A549 treated with AZD9567 at 1 μM for 4 hours (cell line): ENCODE results near the gene GIPC3. TPM values are rescaled to one million over a fixed set of nuclear protein-coding genes. Genes with fewer than 3 reads are reported as not detected.

ENCODE experiments used
- total RNA-seq: library from RNA; stranded (reverse); fragments of 200-300 nt; extraction: Qiagen RNA extraction; gene quantifications from 5 replicates; pipeline ENCODE4 v1.2.3, GENCODE V29; 2022; ENCODE audit not compliant: insufficient read depth

The GIPC3 gene
- total RNA-seq: 0.15 to 0.26 TPM (median 0.19 TPM) in 4 of 5 replicates, not detected in the other

GRCh38 chr19:3585301-3586126 is at the start of gene GIPC3:
TSS of gene GIPC3 (plus strand) at chr19:3585478. CDS start at chr19:3585598, 120 bp downstream.

GRCh38 chr19:3538965-3539755 is 46.1 kb upstream of the GIPC3 start, which contains the start of gene TEKTIP1:
TSS of gene TEKTIP1 (plus strand) at chr19:3539174. CDS start at chr19:3539178, 4 bp downstream.

DNA sequence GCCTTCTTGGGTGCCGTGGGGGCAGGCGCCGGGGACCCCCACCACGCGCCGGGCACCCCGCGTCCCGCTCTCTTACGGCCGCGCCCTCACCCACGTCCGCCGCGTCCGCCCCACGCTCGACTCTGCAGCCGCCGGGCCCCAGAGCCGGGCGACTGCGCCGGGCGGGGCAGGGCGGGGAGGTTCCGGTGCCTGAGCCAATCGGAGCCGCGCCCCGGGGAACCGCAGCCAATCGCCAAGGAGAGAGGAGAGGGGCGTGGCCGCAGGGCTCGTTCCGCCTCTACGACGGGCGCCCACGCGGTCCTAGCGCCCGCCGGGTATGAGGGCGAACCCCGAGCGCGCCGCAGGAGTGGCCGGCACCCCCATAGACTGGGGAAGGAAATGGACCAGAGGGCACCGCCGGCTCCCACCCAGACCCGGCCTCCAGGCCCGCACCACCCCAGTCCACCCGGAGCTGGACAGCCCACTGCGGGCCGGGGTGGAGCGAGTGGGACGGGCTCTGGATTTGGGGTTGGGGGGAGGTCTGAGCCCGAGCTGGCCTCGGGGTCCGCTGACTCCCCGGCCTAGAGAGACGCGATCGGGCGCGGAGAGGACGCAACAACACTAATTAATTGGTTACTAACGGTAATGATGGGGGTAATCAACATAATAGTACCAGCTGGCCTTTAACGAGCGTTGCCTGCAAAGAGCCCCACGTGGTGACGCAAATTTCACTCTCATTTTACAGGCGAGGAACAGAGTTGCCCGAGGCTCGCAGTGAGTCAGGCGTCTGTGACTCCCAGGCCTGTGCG is 27.6 kb upstream of the GIPC3 start, which contains the start of gene MFSD12:
Gene MFSD12 (minus strand): TSS at position 126 of the 788 bp plus-strand sequence. CDS start 183 bp downstream, outside the sequence.

DNA sequence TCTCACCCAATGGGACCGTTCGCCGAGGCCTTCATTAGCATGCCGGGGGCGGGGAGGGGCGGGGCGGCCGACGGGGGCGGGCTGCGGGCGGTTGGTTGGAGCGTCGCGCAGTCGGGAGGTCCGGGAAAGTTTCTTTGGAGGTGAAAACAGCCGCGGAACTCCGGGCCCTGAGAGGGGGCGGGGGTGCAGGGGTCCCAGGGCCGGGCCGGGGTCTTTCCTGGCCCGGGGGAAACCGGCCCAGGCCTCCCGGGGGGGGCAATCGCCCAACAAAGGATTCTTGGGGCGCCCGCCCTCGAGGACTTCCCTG is 12.5 kb upstream of the GIPC3 start, which contains the start of gene HMG20B:
Gene HMG20B (plus strand): TSS at position 90 of the 307 bp plus-strand sequence. CDS start 366 bp downstream, outside the sequence.

DNA sequence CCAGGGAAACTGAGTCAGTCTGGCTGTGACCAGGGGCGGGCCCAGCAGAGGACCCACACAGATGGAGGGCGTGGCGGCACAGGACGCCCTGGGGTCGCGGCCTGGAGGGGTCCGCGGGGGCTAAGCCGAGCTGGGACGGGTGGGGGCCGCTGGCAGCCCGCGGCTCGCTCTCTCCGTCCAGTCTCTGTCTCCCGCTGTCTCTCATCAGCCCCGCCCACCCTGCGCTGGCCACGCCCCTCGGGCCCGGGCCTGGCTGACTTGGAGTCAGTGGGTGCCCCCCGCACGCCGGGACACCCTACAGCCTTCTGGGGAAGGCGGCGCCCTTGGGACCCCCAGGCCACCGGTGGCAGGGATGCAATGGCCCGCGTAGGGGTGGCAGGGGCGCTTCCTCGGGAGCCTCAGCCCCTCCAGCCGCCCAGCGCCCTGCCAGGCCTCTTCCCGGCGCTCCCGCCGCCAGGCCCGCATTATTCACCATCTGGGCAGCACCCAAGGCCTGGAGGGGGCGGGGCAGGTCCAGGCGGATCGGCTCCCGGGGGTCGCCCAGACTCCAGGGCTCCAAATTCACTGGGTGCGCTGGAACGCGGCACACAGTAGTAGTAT is 21.5 kb downstream of the GIPC3 start, which contains the start of gene TBXA2R:
Gene TBXA2R (minus strand): TSS at position 186 of the 600 bp plus-strand sequence. CDS start 6,241 bp downstream, outside the sequence.

GRCh38 chr19:3626473-3627350 is 41.4 kb downstream of the GIPC3 start, which contains the start of gene CACTIN:
TSS of gene CACTIN (minus strand) at chr19:3626790. CDS start at chr19:3626762, 28 bp downstream.

Other genes with a start within 250 kb of the GIPC3 start
- gene NFIC, start 218.9 kb upstream of the GIPC3 start, total RNA-seq: 31.0 to 36.9 TPM (median 33.6 TPM) in 5 replicates
- 0.34 to 0.63 TPM (median 0.49 TPM) in 4 of 5 replicates, not detected in the other for gene SMIM24, start 105.0 kb upstream of the GIPC3 start, total RNA-seq
- not detected in 5 replicates for gene SMIM44, start 102.0 kb upstream of the GIPC3 start, total RNA-seq
- gene DOHH, start 84.8 kb upstream of the GIPC3 start, total RNA-seq: 5.9 to 19.1 TPM (median 17.2 TPM) in 5 replicates
- gene FZR1, start 79.2 kb upstream of the GIPC3 start, total RNA-seq: 20.6 to 37.5 TPM (median 34.1 TPM) in 5 replicates
- 0.18 TPM in 1 of 5 replicates, not detected in the others for gene TEKTIP1, start 46.3 kb upstream of the GIPC3 start, total RNA-seq
- gene MFSD12, start 27.9 kb upstream of the GIPC3 start, total RNA-seq: 127 to 156 TPM (median 150 TPM) in 5 replicates
- 59.5 to 65.3 TPM (median 62.8 TPM) in 5 replicates for gene HMG20B, start 12.5 kb upstream of the GIPC3 start, total RNA-seq
- gene TBXA2R, start 21.4 kb downstream of the GIPC3 start, total RNA-seq: 0.68 to 0.88 TPM (median 0.74 TPM) in 4 of 5 replicates, not detected in the other
- gene CACTIN, start 41.3 kb downstream of the GIPC3 start, total RNA-seq: 9.5 to 21.6 TPM (median 19.1 TPM) in 5 replicates
- 9.2 to 14.2 TPM (median 12.9 TPM) in 5 replicates for gene PIP5K1C, start 115.0 kb downstream of the GIPC3 start, total RNA-seq
- gene TJP3, start 122.9 kb downstream of the GIPC3 start, total RNA-seq: 0.26 to 0.46 TPM (median 0.40 TPM) in 4 of 5 replicates, not detected in the other
- 9.7 to 12.4 TPM (median 11.8 TPM) in 5 replicates for gene APBA3, start 176.2 kb downstream of the GIPC3 start, total RNA-seq
- 53.4 to 74.7 TPM (median 65.3 TPM) in 5 replicates for gene MRPL54, start 177.2 kb downstream of the GIPC3 start, total RNA-seq
- gene RAX2, start 186.8 kb downstream of the GIPC3 start, total RNA-seq: not detected in 5 replicates
- 0.77 to 1.0 TPM (median 0.90 TPM) in 4 of 5 replicates, not detected in the other for gene MATK, start 200.9 kb downstream of the GIPC3 start, total RNA-seq